Osteocyte (in vitro differentiated cells): ENCODE results near the gene R3HDM1. TPM values are rescaled to one million over a fixed set of nuclear protein-coding genes. Genes with fewer than 3 reads are reported as not detected.
"Not testable (repeated sequence)": the region's sequence is repeated elsewhere in the genome, so short reads cannot be mapped to it uniquely, and the experiment has no call there.

Experiments used
- DNase-seq: peaks from one replicate; pipeline ENCODE4 v3.0.0; 2021; ENCODE audit warnings: mixed read lengths; ENCODE audit not compliant: unreplicated experiment; ENCODE audit errors: extremely low spot score
- H3K27ac Mint-ChIP-seq: one replicate; pipeline ENCODE4 v1.8.0; 2021; ENCODE audit warnings: mild to moderate bottlenecking, mixed read lengths; ENCODE audit not compliant: unreplicated experiment
- H3K27me3 Mint-ChIP-seq: one replicate; pipeline ENCODE4 v1.8.0; 2021; ENCODE audit warnings: mixed read lengths; ENCODE audit not compliant: unreplicated experiment
- H3K36me3 Mint-ChIP-seq: one replicate; pipeline ENCODE4 v1.8.0; 2021; ENCODE audit warnings: mixed read lengths; ENCODE audit not compliant: unreplicated experiment
- H3K4me1 Mint-ChIP-seq: one replicate; pipeline ENCODE4 v1.8.0; 2021; ENCODE audit warnings: mixed read lengths; ENCODE audit not compliant: unreplicated experiment
- H3K4me3 Mint-ChIP-seq: one replicate; pipeline ENCODE4 v1.8.0; 2021; ENCODE audit warnings: mild to moderate bottlenecking, moderate library complexity, mixed read lengths; ENCODE audit not compliant: unreplicated experiment
- H3K9me3 Mint-ChIP-seq: one replicate; pipeline ENCODE4 v1.8.0; 2021; ENCODE audit warnings: mixed read lengths; ENCODE audit not compliant: unreplicated experiment
- total RNA-seq: library from RNA; stranded (reverse); gene quantifications from 2 replicates; pipeline ENCODE4 v1.2.1, GENCODE V29; 2021
- TF ChIP-seq, protein P1 (sequence below): fragments of 200-600 bp; sonication (generic); IDR thresholded peaks from 2 replicates; pipeline ENCODE4 v1.5.0; 2021; ENCODE audit warnings: antibody characterized with exemption, mild to moderate bottlenecking, moderate library complexity

R3HDM1 gene
- total RNA-seq, 1 donor from 2014 or later: 35.0 TPM

DNA sequence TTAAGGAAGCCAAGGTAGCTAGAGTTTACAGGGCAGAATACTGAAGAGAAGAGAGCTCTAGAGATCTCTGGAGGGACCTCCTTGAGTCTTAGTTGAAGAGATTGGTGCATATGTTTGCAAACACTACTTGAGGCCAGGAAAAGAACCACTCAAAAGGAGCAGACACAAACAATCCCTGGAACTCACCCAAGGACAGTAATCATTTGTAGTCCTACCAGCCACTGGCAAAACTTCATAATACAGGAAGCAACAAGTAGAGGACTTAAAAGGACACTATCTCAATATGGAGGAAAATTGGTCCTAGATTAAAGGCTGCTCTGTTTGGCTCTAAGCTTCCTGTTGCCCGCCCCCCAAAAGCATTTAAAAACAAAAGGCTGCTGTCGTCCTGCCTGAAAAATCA lies 163.4 kb downstream of the R3HDM1 start:
- Mint-ChIP-seq H3K4me1 (no peaks in the 10 kb centered on the region), H3K9me3 (no peaks in the 10 kb centered on the region), H3K27ac (no peak overlapping the region), H3K4me3 (no peak overlapping the region), H3K27me3 (no peaks in the 10 kb centered on the region), H3K36me3 (peaks cover 18% of the 10 kb centered on the region)
- TF ChIP-seq, protein P1, sequence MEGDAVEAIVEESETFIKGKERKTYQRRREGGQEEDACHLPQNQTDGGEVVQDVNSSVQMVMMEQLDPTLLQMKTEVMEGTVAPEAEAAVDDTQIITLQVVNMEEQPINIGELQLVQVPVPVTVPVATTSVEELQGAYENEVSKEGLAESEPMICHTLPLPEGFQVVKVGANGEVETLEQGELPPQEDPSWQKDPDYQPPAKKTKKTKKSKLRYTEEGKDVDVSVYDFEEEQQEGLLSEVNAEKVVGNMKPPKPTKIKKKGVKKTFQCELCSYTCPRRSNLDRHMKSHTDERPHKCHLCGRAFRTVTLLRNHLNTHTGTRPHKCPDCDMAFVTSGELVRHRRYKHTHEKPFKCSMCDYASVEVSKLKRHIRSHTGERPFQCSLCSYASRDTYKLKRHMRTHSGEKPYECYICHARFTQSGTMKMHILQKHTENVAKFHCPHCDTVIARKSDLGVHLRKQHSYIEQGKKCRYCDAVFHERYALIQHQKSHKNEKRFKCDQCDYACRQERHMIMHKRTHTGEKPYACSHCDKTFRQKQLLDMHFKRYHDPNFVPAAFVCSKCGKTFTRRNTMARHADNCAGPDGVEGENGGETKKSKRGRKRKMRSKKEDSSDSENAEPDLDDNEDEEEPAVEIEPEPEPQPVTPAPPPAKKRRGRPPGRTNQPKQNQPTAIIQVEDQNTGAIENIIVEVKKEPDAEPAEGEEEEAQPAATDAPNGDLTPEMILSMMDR: no peak
- DNase-seq: no peak

DNA sequence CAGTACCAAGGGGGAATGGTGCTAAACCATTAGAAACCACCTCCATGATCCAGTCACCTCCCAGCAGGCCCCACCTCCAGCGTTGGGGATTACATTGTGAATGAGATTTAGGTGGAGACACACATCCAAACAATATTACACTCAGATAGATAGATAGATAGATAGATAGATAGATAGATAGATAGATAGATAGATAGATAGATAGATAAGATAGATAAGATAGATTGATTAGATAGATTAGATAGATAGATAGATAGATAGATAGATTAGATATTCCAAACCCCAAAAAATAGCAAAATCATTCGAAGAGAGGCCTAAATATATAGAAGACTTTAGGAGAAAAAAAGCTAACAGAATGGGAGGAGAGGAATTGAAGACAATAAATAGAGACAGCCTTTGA lies 167.6 kb downstream of the R3HDM1 start:
- Mint-ChIP-seq H3K4me3 (no peak overlapping the region), H3K27ac (no peak overlapping the region), H3K4me1 (no peaks in the 10 kb centered on the region), H3K36me3 (peaks cover 16% of the 10 kb centered on the region), H3K9me3 (no peaks in the 10 kb centered on the region), H3K27me3 (no peaks in the 10 kb centered on the region)
- no peak for DNase-seq
- TF ChIP-seq, protein P1: no peak

DNA sequence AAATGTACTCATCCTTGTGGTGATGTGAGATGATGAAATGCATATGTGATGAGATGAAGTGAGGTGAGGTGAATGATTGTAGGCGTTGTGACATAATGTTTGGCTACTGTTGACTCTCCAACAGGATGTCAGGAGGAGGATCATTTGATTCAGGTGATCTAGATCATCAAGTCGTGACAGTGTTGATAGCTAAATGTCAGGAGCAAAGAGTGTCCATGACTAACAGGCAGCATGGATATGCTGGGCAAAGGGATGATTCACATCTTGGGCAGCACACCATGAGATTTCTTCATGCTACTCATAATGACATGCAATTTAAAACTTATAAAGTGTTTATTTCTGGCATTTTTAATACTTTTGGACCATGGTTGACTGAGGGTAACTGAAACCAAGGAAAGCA lies 170.2 kb downstream of the R3HDM1 start:
- Mint-ChIP-seq H3K9me3 (no peaks in the 10 kb centered on the region), H3K27ac (no peak overlapping the region), H3K4me1 (no peaks in the 10 kb centered on the region), H3K36me3 (peaks cover 2% of the 10 kb centered on the region), H3K27me3 (no peaks in the 10 kb centered on the region), H3K4me3 (no peak overlapping the region)
- TF ChIP-seq, protein P1: no peak
- DNase-seq: no peak

DNA sequence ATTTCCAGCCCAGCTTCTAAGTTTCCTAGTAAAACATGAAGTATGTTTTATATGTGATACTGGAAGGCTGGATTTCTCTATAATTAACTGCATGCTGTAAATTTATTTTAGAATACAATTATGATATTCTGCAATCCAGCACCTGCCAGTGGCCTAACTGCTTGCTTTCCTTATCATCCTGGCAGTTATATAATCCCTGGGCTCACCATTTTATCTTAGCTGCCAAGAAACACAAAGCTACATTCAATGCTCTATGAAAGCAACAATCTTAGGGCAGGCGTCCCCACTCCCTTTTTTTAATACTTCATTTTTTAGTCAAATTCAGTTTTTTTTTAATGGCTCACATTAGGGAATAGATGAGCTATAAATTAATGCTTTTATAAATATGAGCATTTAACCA lies 172.0 kb downstream of the R3HDM1 start:
- no peak overlapping the region for H3K4me3 Mint-ChIP-seq
- TF ChIP-seq, protein P1: no peak
- no peaks in the 10 kb centered on the region for H3K4me1 Mint-ChIP-seq
- no peak overlapping the region for H3K27ac Mint-ChIP-seq
- no peaks in the 10 kb centered on the region for H3K27me3 Mint-ChIP-seq
- DNase-seq: no peak
- H3K36me3 Mint-ChIP-seq: no peaks in the 10 kb centered on the region
- H3K9me3 Mint-ChIP-seq: no peaks in the 10 kb centered on the region

DNA sequence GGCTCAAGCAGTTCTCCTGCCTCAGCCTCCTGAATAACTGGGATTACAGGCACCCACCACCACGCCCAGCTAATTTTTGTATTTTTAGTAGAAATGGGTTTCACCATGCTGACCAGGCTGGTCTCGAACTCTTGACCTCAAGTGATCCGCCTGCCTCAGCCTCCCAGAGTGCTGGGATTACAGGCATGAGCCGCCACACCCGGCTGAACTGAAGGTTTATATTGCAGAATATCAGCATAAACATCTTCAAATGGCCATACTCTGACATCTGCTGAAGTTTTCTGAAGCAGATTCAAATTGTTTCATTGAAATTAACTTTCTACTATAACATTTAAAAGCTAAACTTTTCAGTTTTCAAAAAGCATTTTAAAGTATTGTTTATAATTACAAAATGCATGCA lies 172.8 kb downstream of the R3HDM1 start:
- not testable (repeated sequence) for H3K4me3 Mint-ChIP-seq, H3K27ac Mint-ChIP-seq

DNA sequence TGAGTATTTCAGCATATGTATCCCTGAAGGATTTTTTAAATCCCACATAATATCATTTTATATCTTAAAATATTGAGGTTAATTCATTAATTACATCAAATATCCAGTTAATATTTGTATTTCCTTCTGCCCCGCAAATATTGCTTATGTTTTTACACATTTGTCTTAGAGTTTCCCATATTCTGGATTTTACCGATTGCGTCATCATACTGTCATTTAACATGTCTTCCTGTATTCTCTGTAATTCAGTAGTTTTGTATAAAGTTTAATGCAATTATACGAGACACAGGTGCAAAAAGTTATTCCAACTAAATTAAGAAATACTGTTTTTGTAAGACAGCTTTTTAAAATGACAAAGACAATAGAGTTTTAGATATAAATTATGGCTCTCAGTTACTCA lies 176.9 kb downstream of the R3HDM1 start:
- Mint-ChIP-seq H3K4me1 (no peaks in the 10 kb centered on the region), H3K9me3 (no peaks in the 10 kb centered on the region), H3K36me3 (no peaks in the 10 kb centered on the region), H3K27me3 (no peaks in the 10 kb centered on the region), H3K4me3 (no peak overlapping the region), H3K27ac (no peak overlapping the region)
- TF ChIP-seq, protein P1: no peak
- no peak for DNase-seq

More for the DNA sequence above, 172.8 kb downstream of the R3HDM1 start:
- H3K4me1 Mint-ChIP-seq, H3K36me3 Mint-ChIP-seq, H3K9me3 Mint-ChIP-seq, H3K27me3 Mint-ChIP-seq, DNase-seq: not testable (repeated sequence)
